Epithelial cell of esophagus (primary cell): ENCODE data around the gene HSD17B13.

Experiments
- DNase-seq: peaks from one replicate; pipeline ENCODE4 v3.0.0; 2010; ENCODE audit warnings: low read depth
- H3K4me3 ChIP-seq: 2 replicates; pipeline ENCODE4 v1.5.1; 2011; ENCODE audit warnings: mild to moderate bottlenecking, low read length, control low read depth
- CTCF ChIP-seq: IDR thresholded peaks from 2 replicates; pipeline ENCODE4 v1.5.1; 2011; ENCODE audit warnings: low read depth, mild to moderate bottlenecking, low read length, control low read depth, inconsistent platforms; ENCODE audit not compliant: insufficient read depth; ENCODE audit errors: missing control alignments

The HSD17B13 gene, protein sequence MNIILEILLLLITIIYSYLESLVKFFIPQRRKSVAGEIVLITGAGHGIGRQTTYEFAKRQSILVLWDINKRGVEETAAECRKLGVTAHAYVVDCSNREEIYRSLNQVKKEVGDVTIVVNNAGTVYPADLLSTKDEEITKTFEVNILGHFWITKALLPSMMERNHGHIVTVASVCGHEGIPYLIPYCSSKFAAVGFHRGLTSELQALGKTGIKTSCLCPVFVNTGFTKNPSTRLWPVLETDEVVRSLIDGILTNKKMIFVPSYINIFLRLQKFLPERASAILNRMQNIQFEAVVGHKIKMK

DNA sequence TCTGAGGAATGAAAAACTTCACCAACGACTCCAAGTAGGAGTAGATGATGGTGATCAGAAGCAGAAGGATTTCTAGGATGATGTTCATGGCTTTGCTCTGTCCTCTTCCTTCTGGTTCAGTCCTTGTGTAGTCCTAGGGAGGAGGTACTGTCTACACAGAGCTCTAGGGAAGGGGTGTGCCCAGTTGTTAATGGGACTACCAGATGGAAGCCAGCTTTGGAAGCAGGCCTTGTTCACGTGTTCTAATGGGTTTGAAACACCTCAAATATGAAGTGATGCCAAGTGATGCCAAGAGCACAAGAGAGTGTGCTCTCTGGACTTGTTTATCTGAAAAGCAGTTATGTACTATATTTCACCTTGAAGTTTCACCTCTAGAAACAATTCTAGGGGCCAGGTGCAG is at the start of gene HSD17B13:
HSD17B13 (minus strand) TSS at position 129 of the 400 bp plus-strand sequence; CDS start at position 88, 41 bp downstream.
- TF ChIP-seq CTCF = no peak
- H3K4me3 ChIP-seq = no peak within 1 kb of the TSS
- no peak for DNase-seq

DNA sequence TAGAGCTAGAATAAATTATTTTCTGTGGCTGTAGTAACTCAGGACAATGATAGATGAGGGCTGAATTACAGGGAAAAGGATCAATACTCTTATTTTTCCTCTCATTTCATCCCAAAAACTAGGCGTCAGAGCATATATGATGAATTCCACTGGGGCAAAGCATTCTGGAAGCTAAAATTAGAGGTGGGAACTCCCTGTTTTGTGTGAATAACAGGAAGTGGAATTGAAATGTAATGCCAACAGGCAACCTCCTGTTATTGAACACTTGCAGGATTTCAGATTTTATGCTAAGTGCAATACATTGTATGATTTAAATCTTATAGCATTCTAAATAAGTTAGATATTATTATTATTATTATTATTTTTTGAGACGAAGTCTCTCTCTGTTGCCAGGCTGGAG is 47.4 kb upstream of the HSD17B13 start:
- no peak for TF ChIP-seq CTCF
- no peak overlapping the region for H3K4me3 ChIP-seq
- DNase-seq = no peak

DNA sequence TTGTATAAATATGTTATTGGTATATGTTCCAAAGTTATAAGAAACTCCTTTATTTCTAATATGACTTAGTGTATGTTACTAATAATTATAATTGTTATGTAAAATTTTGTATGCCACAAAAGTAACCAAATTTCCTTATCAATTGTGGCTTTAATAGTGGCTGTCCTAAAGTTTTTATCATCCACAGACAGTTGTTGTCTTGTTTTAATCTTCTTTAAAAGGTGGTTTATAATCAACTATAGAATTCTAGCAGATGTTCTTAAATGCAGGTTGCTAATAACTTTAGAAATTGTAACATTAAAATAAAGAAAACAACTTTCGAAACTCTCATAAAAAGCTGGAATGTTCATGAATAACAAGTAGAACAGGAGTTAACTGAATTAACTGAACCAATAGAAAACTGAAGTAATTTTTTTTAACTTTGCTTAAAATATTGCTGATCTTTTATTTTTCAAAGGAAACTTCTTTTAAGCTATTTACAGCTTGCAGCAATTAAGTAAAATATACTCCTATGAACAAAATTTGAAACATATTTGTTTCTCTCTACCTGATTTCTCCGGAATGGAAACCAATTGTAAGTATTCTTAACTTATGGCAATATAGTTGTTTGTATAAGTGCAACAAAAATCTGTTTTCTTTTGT is 44.0 kb upstream of the HSD17B13 start:
- no peak overlapping the region for H3K4me3 ChIP-seq
- TF ChIP-seq CTCF = no peak
- no peak for DNase-seq

DNA sequence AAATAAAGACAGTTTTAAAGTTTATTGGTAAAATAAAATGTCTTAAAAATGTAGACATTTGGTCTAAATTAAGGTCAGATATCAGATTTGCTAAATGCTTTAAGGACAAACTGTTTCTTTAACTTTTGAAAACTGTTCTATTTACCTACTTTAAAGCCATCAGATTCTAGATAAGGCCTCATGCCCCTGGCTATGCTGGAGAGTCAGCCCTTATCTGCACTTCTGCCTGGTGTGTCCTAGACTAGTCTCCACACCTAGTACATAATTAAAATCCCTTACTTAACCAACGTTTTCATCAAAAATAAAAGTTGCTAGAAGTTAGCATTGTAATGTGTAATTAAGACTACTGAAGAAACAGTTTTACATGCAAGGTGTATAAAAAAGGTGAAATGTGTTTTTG is 42.7 kb upstream of the HSD17B13 start:
- TF ChIP-seq CTCF = no peak
- DNase-seq = no peak
- no peak overlapping the region for H3K4me3 ChIP-seq

DNA sequence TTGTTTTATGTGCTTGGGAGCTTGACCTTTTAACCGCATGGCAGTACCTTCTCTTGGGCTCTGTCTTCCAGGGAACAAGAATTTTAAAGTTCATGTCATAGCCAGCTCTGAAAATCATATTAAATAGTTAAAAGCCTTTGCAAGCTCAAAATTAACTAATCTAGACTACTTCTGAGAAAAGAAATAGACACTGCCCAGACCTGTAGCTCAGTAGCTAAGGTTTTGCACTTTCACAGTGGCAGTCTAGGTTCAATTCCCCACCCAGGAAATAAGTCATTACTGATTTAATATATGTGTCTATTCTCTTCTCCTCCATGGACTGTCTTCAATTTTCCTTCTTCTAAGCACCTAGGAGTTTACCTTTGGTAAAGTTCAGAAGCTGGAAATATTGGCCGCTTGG is 40.9 kb upstream of the HSD17B13 start:
- TF ChIP-seq CTCF = no peak
- peak; percentile 67 for DNase-seq
- H3K4me3 ChIP-seq = no peak overlapping the region

- DNase-seq = no peak
- H3K4me3 ChIP-seq = no peak overlapping the region
- TF ChIP-seq CTCF = no peak
Observed at GRCh38 chr4:87360338-87360935, 37.8 kb upstream of the HSD17B13 start.
